Measurements from ENCODE around the gene CDADC1. TPM values are rescaled to one million over a fixed set of nuclear protein-coding genes. Genes with fewer than 3 reads are reported as not detected.

CDADC1 gene
- total RNA-seq, 1 donor from 2014 or later: 9.2 TPM

GRCh38 chr13:49225223-49226042 is 22.3 kb upstream of the CDADC1 start:
- Mint-ChIP-seq H3K27me3 (ENCODE audit: low read depth) (peaks cover 60% of the 10 kb centered on the region), H3K27ac (no peak overlapping the region), H3K4me3 (no peak overlapping the region), H3K4me1 (peaks cover 2% of the 10 kb centered on the region), H3K36me3 (no peaks in the 10 kb centered on the region), H3K9me3 (no peaks in the 10 kb centered on the region)
- TF ChIP-seq CTCF (IDR thresholded peaks at IDR 0.05; ENCODE audit: unreplicated experiment): no peak
- no peak for DNase-seq (ENCODE audit: low spot score in 2 of 2, unreplicated experiment in 2 of 2)

- H3K27ac Mint-ChIP-seq: no peak overlapping the region
- no peak for TF ChIP-seq CTCF (IDR thresholded peaks at IDR 0.05; ENCODE audit: unreplicated experiment)
- peaks cover 56% of the 10 kb centered on the region for H3K27me3 Mint-ChIP-seq (ENCODE audit: low read depth)
- no peaks in the 10 kb centered on the region for H3K9me3 Mint-ChIP-seq
- DNase-seq (ENCODE audit: low spot score in 2 of 2, unreplicated experiment in 2 of 2): no peak
- no peaks in the 10 kb centered on the region for H3K36me3 Mint-ChIP-seq
- H3K4me1 Mint-ChIP-seq: no peaks in the 10 kb centered on the region
- H3K4me3 Mint-ChIP-seq: no peak overlapping the region
These were observed 21.1 kb upstream of the CDADC1 start for GRCh38 chr13:49226613-49227012.

GRCh38 chr13:49234741-49235140 is 13.0 kb upstream of the CDADC1 start:
- Mint-ChIP-seq H3K4me3 (no peak overlapping the region), H3K9me3 (no peaks in the 10 kb centered on the region), H3K27me3 (ENCODE audit: low read depth) (peaks cover 18% of the 10 kb centered on the region), H3K4me1 (no peaks in the 10 kb centered on the region), H3K27ac (no peak overlapping the region), H3K36me3 (no peaks in the 10 kb centered on the region)
- no peak for DNase-seq (ENCODE audit: low spot score in 2 of 2, unreplicated experiment in 2 of 2)
- no peak for TF ChIP-seq CTCF (IDR thresholded peaks at IDR 0.05; ENCODE audit: unreplicated experiment)

GRCh38 chr13:49235856-49236431 is 11.8 kb upstream of the CDADC1 start:
- H3K36me3 Mint-ChIP-seq: no peaks in the 10 kb centered on the region
- TF ChIP-seq CTCF (IDR thresholded peaks at IDR 0.05; ENCODE audit: unreplicated experiment): no peak
- H3K4me3 Mint-ChIP-seq: no peak overlapping the region
- DNase-seq (ENCODE audit: low spot score in 2 of 2, unreplicated experiment in 2 of 2): no peak
- H3K27me3 Mint-ChIP-seq (ENCODE audit: low read depth): peaks cover 20% of the 10 kb centered on the region
- no peaks in the 10 kb centered on the region for H3K4me1 Mint-ChIP-seq
- H3K27ac Mint-ChIP-seq: no peak overlapping the region
- H3K9me3 Mint-ChIP-seq: no peaks in the 10 kb centered on the region

- H3K4me3 Mint-ChIP-seq: no peak overlapping the region
- H3K9me3 Mint-ChIP-seq: no peaks in the 10 kb centered on the region
- no peak for TF ChIP-seq CTCF (IDR thresholded peaks at IDR 0.05; ENCODE audit: unreplicated experiment)
- peaks cover 15% of the 10 kb centered on the region for H3K27me3 Mint-ChIP-seq (ENCODE audit: low read depth)
- no peak overlapping the region for H3K27ac Mint-ChIP-seq
- no peak for DNase-seq (ENCODE audit: low spot score in 2 of 2, unreplicated experiment in 2 of 2)
- no peaks in the 10 kb centered on the region for H3K36me3 Mint-ChIP-seq
- no peaks in the 10 kb centered on the region for H3K4me1 Mint-ChIP-seq
These were observed 9.1 kb upstream of the CDADC1 start for GRCh38 chr13:49238621-49239020.
